Right renal cortex interstitium (tissue), 3 donors: ENCODE data around the gene MUC12. TPM values are rescaled to one million over a fixed set of nuclear protein-coding genes. Genes with fewer than 3 reads are reported as not detected.

ENCODE experiments used
- DNase-seq, 3 donors: peaks; one replicate each; pipeline ENCODE4 v3.0.0-alpha.2; 2013; ENCODE audit warnings: low read depth in 3 of 3, low spot score in 2 of 3
- polyA plus RNA-seq, 3 donors: library from polyadenylated mRNA; unstranded; fragments of 120-200 nt; gene quantifications; one replicate each; pipeline ENCODE4 v1.2.1, GENCODE V29; 2013; ENCODE audit not compliant: insufficient read length in 3 of 3

The MUC12 gene
- polyA plus RNA-seq, 3 donors, result 0.42 TPM; not detected in 2

DNA sequence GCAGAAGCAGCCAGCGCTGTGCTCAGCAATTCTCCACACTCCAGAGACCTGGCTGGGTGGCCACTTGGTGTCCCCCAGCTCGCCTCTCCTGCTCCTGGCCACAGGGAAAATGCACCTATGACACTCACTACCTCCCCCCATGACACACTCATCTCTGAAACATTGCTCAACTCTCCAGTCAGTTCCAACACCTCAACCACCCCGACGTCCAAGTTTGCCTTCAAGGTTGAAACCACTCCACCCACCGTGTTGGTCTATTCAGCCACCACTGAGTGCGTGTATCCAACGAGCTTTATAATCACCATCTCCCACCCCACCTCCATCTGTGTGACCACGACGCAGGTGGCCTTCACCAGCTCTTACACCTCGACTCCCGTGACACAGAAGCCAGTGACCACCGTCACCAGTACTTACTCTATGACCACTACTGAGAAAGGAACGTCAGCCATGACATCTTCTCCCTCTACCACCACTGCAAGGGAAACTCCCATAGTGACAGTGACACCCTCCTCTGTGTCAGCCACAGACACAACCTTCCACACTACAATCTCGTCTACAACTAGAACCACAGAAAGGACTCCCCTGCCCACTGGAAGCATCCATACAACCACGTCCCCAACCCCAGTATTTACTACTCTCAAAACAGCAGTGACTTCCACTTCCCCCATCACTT is 17.3 kb upstream of the MUC12 start:
- DNase-seq, result no peak

DNA sequence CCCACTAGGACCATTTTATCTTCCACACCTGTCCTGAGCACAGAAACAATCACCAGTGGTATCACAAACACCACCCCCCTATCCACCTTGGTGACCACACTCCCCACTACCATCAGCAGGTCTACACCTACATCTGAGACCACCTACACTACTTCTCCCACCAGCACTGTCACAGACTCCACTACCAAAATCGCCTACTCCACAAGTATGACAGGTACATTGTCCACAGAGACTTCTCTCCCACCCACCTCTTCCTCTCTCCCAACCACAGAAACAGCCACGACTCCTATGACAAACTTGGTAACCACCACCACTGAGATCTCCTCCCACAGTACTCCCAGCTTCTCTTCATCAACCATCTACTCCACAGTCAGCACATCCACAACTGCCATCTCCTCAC is 16.7 kb upstream of the MUC12 start:
- DNase-seq, result no peak

DNA sequence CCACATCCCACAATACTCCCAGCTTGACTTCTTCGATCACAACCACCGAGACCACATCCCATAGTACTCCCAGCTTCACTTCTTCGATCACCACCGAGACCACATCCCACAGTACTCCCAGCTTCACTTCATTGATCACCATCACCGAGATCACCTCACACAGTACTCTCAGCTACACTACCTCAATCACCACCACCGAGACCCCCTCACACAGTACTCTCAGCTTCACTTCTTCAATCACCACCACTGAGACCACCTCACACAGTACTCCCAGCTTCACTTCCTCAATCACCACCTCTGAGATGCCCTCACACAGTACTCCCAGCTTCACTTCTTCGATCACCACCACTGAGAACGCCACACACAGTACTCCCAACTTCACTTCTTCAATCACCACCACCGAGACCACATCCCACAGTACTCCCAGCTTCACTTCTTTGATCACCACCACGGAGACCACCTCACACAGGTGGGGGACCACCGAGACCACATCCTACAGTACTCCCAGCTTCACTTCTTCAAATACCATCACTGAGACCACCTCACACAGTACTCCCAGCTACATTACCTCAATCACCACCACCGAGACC is 11.4 kb upstream of the MUC12 start:
- no peak for DNase-seq

DNA sequence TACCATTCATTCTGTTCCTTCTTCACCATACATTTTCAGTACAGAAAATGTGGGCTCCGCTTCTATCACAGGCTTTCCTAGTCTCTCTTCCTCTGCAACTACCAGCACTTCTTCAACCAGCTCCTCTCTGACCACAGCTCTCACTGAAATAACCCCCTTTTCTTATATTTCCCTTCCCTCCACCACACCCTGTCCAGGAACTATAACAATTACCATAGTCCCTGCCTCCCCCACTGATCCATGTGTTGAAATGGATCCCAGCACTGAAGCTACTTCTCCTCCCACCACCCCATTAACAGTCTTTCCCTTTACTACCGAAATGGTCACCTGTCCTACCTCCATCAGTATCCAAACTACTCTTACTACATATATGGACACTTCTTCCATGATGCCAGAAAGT is 9.5 kb upstream of the MUC12 start:
- DNase-seq, result no peak

DNA sequence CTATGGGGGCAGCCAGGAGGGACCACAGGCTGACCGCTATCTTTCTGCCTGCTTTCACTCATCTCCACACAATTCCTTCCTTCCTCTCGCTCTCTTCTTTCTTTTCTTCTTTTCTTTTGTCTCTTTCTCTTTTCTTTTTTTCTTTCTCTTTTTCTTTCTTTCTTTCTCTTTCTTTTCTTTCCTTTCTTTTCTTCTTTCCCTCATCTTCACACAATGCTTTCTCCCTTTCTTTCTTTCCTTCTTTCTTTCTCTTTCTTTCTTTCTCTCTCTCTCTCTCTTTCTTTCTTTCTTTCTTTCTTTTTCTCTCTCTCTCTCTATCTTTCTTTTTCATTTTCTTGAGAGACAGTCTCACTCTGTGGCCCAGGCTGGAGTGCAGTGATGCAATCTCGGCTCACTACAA is 6.8 kb upstream of the MUC12 start:
- DNase-seq, result no peak

DNA sequence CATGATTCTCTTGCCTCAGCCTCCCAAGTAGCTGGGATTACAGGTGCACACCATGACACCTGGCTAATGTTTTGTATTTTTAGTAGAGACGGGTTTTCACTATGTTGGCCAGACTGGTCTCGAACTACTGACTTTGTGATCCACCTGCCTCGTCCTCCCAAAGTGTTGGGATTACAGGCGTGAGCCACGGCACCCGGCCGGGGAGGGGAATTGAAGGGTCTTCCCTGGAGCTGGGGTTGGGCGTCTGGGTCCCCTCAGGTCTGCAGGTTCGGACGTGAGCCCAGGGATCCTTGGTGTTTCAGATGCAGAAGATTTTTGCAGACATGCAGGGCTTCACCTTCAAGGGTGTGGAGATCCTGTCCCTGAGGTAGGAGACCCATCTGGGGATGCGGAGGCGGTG is 6.0 kb upstream of the MUC12 start:
- DNase-seq, result no peak

DNA sequence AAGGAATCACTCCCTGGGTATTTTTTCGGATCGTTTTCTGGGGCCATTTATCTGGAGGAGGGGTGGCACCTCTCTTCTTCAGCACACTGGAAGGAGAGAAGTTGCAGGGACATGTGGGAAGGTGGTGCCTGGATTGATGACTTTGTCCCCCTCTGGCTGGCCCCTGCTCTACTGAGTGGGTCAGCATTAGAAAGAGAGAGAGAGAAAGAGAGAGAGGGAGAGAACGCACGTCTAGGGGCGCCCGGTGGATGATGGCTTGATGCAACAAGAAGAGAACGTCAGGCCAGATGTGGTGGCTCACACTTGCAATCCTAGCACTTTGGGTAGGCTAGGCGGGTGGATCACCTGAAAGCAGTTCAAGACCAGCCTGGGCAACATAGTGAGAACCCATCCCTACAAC is 5.5 kb upstream of the MUC12 start:
- no peak for DNase-seq

DNA sequence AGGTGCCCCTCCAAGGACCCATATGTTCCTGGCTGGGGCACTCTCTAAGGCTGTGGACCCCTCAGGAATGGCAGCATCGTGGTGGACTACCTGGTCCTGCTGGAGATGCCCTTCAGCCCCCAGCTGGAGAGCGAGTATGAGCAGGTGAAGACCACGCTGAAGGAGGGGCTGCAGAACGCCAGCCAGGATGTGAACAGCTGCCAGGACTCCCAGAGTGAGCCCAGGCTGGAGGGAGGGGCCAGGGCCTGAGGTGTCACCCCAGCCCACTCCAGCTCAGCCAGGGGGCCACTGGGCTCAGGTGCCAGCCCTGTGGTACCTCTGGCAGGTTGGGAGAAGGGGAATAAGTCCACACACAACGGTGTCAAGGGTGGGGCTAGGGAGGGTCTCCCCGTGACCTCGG is 4.7 kb upstream of the MUC12 start:
- DNase-seq, result no peak

DNA sequence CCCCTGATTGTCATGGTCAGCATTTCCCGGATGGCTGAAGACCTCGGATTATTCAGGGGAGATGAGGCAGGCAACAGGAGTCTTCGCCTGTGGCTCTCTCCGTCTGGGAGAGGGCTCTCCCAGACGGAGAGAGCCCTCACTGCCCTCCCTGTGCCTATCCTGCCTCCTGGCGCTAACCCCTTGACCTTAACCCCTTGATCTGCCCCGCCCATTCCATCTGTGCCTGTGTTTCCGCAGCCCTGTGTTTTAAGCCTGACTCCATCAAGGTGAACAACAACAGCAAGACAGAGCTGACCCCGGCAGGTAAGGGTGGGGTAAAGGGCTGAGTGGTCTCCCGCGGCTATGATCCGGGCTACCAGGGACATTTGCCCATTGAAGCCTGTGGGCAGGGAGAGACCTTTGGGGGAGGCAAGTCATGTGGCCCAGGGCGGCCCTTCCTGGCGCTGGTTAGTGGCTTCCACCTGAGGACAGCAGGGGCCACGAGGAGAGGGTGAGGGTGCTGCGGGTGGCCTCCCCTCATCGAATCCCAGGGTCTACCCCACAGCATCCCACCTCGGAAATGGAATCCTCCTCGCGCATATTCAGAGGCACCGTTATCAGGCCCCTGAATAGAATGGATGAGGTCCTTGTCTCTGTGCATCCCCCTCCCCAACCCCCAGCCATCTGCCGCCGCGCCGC is 4.2 kb upstream of the MUC12 start:
- no peak for DNase-seq

DNA sequence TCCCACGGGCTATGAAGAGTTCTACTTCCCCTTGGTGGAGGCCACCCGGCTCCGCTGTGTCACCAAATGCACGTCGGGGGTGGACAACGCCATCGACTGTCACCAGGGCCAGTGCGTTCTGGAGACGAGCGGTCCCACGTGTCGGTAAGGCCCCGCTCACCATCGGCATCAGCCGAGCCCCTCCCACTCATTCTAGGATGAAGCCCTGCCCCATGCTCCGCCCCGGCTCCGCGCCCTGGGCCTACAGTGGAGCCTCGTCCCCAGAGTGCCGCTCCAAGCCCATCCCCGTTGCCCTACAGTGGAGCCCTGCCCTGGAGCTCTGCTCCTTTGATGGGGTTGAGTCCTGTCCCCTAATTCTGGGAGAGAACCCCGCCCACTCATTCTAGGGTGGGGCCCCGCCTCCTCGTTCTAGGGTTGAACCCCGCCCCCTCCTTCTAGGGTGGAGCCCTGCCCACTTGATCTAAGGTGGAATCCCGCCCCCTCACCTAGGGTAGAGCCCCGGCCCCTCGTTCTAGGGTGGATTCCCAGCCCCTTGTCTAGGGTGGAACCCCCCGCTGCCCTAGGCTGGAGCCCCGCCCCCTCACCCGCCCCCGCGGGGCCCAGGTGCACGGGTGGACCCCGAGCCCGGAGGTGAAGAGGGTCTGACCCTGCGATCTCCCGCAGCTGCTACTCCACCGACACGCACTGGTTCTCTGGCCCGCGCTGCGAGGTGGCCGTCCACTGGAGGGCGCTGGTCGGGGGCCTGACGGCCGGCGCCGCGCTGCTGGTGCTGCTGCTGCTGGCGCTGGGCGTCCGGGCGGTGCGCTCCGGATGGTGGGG is 3.4 kb upstream of the MUC12 start:
- no peak for DNase-seq

DNA sequence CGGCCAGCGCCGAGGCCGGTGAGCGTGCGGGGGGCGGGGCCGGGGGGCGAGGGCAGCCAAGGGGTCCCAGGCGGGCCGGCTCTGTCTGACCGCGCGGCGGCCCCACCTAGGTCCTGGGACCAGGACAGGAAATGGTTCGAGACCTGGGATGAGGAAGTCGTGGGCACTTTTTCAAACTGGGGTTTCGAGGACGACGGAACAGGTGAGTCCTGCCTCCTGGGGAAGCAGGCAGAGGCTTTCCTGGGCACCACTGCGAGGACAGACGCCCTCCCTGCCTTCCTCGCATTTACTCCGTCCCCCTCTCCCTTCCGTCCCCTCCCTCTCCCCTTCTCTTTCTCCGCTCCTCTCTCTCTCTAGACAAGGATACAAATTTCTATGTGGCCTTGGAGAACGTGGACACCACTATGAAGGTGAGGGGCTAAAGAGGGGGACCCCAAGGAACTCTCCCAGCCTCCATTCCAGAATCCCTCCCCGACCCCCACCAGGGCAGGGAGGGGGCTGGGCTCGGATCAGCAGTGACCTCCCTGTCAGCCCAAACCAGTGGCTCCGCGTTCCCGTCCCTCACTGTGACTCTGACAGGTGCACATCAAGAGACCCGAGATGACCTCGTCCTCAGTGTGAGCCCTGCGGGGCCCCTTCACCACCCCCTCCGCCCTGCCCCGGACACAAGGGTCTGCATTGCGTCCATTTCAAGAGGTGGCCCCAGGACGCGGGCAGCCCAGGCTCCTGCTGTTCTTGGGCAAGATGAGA is 2.6 kb upstream of the MUC12 start:
- no peak for DNase-seq

DNA sequence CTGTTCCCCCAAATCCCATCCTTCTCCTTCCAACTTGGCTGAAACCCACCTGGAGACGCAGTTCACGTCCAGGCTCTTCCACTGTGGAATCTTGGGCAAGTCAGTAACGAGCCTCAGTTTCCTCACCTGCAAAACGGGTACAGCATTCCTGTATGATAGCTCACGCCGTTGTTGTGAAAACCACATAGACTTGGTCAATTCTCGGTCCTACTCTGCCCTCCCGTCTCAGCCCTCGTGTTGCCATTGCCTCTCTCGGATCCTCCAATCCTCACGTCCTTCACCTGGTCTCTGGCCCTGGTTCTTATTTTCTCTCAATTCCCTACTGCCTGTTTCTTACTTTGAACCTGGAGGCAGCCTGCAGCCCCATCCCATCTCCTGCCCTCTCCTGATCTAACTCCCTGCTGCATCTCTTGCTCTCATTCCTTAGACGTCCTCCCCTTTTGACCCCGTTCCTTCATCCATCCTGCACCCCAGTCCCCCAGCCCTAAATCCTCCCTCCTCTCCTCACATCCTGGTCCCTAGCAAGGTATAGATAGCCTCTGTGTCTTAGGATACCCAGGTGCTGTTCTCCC is 2.0 kb upstream of the MUC12 start:
- DNase-seq, result no peak

DNA sequence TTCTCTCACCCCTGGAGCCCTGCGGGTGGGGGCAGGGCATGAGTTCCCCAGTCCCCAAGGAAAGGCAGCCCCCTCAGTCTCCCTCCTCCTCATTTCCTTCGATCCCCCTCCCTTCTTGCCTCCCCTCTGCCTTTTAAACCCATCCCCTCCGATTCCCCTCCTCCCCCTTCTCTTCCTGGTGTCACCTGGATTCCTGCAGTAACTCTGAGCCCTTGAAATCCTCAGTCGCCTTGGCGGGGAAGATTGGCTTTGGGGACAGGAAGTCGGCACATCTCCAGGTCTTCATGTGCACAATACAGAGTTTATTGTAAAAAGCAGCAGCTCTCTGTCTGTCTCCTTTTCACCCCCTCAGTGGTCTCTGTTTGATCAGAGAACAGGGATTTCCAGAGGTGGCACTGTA is 1.3 kb upstream of the MUC12 start:
- no peak for DNase-seq

DNA sequence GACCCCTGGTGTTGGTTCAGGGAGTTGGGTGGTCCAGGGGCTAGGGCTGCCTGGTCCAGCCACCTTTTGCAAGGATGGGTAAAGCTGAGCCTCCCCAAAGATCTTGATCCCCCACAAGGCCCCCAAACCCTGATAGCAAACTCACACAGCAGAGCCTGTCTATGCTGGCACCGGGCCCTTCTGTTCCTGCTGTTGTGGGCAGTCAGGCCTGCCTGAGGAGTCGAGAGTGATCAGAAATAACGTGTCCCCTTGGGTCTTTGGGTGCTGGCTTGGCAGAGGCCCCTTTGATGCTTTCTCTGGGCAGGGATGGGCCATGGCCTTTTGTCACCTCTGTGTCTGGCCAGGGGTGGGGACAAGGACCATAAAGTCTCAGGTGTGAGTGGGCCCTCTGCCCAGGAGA is 715 bp upstream of the MUC12 start:
- no peak for DNase-seq

DNA sequence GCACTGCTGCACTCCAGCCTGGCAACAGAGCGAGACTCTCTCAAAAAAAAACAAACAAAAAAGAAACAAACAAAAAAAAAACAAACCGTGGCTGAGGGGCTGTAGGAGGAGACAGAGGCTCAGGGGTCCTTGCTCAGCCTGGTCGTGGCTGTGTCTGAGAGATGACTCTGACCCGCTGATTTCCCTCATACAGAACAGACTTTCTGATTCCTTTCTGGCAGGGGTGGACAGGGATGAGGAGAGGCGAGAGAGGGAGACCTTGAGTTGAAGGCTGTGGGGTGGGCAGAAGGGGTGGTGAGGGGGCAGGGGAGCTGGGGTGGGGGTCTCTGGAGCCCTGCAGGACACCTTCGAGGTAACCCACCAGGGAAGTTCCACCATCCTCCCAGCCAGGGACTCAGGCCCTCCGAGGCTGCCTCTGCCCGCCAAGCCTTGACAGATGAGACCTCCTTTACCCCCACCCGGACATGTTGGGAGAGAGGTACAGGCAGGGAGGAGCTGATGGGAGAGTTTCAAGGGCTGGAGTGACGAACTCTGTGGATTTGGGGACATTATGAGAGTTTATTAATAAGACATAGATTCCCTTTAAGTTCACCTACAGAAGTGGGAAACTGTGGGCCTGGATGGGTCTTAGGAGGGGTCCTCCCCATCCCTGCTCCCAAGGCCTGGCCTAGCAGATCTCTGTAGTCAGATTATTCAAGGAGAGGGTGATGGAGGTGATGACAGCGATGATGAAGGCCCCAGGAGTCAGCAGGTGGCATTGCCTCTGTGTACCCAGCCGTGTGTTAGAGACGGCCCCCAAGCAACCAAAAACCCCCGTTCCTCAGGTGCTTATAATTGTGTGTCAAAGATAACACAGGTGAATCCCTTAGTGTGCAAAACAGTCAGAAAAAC is 2.0 kb downstream of the MUC12 start:
- DNase-seq, result no peak

DNA sequence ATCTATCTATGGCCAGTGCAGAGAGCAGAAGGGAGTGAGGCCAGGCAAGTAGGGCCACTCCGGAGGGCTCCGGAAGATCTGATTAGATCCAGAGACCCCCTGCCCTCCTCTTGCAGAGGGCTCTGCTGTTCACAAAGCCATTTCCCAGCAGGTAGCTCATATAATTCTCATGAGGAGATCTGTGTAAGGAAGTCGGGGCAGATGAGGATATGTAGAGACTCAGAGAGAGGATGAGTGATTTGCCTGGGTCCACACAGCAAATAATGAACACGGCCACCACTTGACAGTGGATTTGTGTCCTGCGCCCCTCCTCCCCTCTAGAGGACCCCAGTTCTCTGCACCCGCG is 2.6 kb downstream of the MUC12 start:
- no peak for DNase-seq

DNA sequence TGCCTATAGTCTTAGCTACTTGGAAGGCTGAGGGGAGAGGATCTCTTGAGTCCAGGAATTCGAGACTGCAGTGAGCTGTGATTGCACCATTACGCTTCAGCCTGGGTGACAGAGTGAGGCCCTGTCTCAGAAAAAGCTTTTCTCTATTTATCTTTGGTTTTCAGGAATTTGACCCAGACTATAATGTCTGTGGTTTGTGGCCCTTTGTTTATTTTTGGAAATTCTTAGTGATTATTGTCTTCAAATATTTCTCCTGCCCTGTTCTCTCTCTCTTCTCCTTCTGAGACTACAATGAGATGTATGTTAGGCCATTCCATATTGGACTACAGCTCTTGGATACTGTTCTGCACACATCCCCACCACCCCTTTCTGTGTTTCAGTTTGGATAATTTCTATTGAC is 4.7 kb downstream of the MUC12 start:
- no peak for DNase-seq

DNA sequence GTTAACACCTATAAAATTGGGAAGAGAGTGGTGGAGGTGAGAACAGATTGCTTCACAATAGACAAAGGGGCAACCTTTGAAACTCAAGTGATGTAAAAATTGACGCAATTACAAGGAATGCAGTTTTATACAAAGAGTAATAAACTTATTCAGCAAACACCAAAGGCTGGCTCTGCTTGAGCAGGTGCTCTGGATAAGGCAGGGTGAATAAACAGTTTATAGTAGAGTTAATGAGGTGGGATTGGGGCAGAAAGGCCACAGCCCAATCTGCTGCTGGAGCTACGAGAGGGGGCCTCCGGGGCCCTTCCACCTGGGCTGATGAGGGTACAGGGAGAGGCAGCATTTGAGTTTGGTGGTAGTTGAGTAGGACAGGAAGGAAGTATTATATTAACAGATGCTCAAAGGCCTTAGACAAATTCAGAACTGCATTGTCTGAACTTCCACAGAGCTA is 6.0 kb downstream of the MUC12 start:
- no peak for DNase-seq

DNA sequence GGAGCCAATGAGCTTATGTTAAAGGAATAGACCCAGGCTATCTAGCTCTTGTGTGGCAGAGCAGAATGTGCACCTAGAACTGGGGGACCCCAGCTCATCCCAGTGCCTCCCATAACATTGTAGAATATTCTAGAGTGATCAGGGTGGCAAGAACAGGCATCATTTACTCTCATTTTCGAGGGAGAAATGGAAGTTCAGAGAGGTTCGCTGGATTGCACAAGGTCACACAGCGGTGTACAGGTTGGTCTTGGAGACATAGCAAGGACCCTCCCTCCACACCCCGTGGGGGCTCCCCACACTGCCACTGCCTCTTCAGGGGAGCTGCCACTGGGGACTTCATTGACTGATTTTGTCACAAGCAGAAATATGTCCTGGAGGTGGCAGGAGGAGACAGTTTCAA is 8.9 kb downstream of the MUC12 start:
- DNase-seq, result no peak
